Peyer's patch (tissue), 4 donors: ENCODE results near the gene GABBR2.

Experiments used
- POLR2A ChIP-seq, 2 donors: fragments of 450-650 bp; IDR thresholded peaks; one replicate each; pipeline ENCODE4 v1.5.1; 2017; ENCODE audit warnings: antibody characterized with exemption in 2 of 2, mild to moderate bottlenecking in 2 of 2, moderate library complexity in 2 of 2
- TF ChIP-seq, protein P1 (sequence below), 6 experiments: fragments of 450-650 bp in 4 of 6; fragments of 200-600 bp in 2 of 6; sonication (generic) in 1 of 6; IDR thresholded peaks; one replicate each; pipeline ENCODE4 v1.5.1; 2017 to 2019; ENCODE audit warnings: antibody characterized with exemption in 6 of 6, mild to moderate bottlenecking in 3 of 6, moderate library complexity in 1 of 6

DNA sequence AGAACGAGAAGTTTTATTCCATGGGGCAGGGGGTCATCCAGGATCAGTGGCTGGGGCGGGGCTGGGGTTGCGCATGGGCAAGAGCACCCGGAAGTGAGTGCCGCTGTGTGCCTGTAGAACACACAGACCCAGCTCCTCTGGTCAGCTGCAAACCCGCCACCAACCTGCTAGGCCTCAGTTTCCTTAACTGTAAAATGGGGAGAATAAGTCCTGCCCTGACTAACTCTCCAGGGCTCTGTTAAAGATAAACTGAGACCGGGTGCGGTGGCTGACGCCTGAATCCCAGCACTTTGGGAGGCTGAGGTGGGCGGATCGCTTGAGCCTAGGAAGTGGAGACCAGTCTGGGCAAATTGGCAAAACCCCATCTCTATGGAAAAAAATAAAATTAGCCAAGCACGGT lies 152.2 kb downstream of the GABBR2 start:
- TF ChIP-seq, protein P1, sequence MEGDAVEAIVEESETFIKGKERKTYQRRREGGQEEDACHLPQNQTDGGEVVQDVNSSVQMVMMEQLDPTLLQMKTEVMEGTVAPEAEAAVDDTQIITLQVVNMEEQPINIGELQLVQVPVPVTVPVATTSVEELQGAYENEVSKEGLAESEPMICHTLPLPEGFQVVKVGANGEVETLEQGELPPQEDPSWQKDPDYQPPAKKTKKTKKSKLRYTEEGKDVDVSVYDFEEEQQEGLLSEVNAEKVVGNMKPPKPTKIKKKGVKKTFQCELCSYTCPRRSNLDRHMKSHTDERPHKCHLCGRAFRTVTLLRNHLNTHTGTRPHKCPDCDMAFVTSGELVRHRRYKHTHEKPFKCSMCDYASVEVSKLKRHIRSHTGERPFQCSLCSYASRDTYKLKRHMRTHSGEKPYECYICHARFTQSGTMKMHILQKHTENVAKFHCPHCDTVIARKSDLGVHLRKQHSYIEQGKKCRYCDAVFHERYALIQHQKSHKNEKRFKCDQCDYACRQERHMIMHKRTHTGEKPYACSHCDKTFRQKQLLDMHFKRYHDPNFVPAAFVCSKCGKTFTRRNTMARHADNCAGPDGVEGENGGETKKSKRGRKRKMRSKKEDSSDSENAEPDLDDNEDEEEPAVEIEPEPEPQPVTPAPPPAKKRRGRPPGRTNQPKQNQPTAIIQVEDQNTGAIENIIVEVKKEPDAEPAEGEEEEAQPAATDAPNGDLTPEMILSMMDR (IDR thresholded peaks at IDR 0.05), result no peak
- TF ChIP-seq POLR2A (IDR thresholded peaks at IDR 0.05), result no peak
